HG02798 (cell line): Measurements from ENCODE around the gene IGF2R.

Source experiments
- ATAC-seq: cut with Tn5 transposase; IDR thresholded peaks from one replicate; pipeline ENCODE4 v1.9.1; 2021; ENCODE audit warnings: mild to moderate bottlenecking; ENCODE audit not compliant: unreplicated experiment, poor library complexity

The IGF2R gene

DNA sequence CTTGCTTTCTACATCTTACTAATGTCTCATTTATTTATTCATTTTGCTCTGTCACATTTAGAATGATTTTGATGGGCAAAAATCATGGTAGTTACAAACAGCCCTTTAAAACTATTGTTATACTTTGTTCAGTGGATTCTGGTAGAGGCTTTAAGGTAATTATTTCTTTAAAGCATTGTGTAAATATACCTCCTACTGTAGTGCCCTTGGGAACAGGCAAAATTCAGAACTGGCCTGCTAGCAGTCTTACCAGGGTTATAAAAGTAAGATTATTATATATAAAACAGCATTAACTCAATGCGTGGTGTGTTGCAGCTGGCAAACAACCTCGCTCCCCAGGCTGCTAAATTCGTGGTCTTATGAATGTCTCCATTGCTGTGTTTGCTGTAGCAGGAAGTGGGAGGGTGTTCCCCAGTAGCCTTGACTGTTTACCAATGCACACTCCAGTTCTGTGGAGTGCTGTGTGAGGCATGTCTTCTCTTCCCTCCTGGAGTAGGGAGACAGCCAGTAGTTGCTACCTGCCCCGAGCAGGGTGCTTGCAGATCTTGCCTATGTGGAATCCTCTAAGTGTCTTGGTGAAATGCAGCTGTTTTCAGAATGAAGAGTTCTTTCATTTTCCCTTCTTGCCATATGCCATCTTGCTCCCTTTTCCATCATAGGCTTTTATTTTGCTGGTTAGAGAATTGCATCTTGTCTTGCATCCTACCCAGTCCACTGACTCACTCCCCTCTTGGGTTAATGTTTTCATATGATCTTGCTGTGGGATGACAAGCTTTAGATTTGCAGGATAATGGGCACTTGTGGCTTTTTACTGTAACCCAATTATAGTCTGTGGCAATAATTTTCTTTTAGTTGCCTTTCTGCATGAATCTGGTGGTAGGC lies 45.3 kb downstream of the IGF2R start:
- ATAC-seq: no peak

DNA sequence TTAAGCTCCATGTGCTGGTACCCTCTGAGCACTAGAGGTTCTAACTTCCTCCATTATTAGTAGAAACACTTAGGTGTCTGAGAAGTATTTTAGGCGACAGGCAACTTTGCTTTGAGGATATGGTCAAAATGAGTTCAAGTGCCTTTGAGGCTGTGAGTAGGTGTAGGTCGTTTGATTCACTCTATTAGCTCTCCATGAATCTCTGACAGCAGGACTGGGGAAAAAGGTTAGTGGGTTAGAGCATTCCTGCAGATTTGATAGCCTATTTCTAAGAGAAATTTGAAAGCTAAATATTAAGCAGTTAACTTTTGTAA lies 45.9 kb downstream of the IGF2R start:
- no peak for ATAC-seq

DNA sequence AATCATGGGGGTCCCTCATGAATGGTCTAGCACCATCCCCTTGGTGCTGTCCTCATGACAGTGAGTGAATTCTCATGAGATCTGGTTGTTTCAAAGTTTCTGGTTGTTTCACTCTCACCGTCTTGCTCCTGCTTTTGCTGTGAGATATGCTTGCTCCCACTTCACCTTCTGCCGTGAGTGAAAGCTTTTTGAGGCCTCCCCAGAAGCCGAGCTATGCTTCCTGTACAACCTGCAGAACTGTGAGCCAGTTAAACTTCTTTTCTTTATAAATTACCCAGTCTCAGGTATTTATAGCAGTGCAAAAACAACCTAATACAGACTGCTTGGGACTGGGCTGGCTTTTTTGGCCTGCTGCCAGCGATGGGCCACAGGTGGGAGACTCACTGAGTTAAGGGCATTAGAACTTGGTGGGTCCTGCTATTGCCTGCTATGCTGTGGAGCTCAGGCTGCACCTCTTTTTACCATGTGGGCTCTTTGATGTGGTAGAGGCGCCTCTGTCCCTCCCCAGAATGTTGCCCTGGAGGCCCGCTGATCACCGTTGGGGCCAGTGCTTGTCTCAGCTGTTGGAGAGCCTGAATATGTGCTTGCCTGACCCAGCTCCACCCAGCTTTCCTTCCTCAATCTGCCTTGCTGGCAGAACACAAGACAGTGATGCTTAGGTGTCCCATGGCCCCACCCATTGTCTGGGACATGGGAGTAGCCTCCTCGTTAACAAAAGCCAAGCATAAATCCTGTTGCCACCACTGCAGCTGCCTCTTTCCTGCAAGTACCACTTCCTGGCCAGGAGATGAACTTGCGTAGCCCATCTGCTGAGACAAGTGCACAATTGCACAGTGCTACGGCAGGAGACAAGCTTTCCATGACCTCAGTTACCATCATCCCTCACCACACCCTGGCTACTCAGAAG lies 47.1 kb downstream of the IGF2R start:
- no peak for ATAC-seq

DNA sequence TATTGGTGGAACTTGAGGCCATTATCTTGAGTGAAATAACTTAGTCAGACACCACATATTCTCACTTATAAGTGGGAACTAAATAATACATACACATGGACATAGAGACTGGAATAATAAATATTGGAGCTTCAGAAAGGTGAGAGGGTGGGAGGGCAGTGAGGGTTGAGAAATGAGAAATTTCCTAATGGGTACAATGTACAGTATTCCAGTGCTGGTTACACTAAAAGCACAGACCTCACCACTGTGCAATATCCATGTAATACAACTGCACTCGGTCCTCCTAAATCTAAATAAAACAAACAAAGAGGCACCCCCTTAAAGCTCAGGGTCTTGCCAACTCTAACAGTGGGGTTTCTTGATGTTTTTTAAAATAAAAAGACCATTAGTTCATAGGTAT lies 53.2 kb downstream of the IGF2R start:
- no peak for ATAC-seq

DNA sequence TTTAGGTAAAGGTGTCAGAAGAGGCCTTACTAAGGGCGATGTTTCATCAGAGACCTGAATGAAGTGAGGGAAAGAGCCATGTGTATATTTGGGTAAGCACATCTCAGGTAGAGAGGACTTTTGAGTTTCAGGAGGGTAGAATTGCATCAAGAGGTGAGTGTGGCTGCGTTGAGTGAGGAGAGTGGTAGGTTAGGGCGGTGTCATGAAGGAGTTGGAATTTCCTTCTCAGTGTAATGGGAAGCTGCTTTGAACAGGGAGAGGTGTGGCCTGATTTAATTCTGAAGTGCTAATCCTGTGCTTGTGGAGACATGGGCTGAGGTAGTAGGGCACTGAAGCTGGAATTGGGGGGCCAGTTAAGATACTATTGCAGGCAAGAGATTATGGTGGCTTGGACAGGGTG lies 53.9 kb downstream of the IGF2R start:
- no peak for ATAC-seq

DNA sequence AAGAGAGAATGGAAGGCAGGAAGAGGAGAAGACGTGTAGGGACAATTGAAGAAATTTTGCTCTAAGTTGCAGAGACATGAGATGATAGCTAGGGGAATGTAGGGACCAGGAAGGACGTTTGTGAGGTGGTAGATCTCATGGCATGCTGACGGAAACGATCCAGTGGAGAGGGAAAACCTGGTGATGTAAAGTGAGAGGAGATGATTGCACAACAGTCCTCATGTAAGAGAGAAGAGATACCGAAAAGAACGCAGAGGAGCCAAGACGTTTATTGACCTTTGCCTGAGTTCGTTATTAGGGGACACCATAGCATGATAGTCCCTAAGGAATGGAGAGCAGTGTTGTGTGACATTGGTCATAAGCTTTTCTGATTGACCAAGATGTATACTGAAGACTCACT lies 55.3 kb downstream of the IGF2R start:
- ATAC-seq: no peak

DNA sequence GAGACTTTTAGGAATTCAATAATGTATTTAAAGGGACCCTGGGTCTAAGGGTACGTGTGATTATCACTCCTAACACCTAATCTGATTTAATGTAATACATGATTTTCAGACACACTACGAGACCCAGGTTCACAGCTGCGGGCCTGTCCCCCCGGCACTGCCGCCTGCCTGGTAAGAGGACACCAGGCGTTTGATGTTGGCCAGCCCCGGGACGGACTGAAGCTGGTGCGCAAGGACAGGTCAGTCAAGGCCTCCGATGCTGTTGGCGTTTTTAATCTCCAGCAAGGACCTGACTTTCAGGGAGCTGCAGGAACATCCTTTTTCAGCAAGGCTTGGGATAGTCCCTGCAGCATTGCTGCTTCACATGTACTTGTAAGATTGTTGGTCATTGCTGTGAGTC lies 58.2 kb downstream of the IGF2R start:
- no peak for ATAC-seq

DNA sequence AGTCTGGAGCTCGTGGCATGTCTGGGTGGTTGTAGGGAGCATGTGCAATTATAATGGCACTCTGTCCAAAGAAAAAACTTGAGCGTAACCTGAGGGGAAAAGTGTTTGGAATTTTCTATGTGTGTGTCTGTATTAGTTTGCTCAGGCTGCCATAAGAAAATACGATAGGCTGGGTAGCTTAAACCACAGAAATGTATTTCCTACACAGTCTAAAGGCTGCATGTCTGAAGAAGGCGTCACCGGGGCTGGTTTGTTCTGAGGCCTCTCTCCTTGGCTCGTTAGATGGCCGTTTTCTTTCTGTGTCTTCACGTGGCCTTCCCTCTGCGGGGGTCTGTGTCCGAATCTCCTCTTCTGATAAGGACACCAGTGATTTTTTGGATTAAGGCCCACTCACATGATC lies 59.0 kb downstream of the IGF2R start:
- no peak for ATAC-seq

DNA sequence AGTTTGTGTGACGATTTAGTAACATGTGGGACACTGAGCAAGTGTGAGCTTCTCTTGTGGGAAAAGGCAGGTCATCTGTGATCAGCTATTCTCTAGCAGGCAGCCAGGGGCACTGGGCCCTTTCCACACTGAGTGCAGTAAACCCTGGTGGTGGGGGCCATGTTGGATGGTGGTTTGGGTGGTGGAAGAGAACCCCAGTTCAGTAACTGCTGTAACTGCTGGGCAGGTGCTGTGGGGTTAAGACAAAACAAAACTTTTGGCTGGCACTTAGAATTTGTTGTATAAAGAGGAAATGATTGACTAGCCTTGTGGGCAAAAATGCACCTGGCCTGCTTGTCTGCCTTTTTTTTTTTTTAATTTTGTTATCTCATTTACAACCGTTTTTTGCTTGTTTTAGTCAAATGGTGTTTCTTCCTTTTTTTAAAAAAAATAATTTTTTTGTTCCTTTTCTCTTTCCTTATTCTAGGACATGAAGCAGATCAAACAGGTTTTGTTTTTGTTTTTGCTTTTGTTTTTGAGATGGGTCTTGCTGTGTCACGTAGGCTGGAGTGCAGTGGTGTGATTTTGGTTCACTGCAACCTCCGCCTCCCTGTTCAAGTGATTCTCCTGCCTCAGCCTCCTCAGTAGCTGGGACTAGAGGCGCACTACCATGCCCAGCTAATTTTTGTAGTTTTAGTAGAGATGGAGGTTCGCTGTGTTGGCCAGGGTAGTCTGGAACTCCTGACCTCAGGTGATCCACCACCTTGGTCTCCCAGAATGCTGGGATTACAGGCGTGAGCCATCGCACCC lies 59.8 kb downstream of the IGF2R start:
- ATAC-seq: peak; percentile 66

DNA sequence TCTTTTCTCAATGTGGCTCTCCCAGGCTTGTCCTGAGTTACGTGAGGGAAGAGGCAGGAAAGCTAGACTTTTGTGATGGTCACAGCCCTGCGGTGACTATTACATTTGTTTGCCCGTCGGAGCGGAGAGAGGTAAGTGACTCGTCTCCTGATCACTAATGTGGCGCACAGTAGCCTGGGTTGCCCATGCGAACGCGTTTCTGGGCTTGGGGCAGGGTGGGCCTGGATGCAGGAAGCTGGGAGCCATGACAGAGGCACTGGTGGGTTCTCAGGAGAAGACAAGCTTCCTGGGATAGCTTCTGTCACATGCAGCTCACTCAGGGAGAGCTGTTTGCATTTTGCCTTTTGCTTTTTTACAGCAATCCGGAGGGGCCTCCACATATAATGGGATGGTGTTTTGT lies 60.6 kb downstream of the IGF2R start:
- no peak for ATAC-seq

DNA sequence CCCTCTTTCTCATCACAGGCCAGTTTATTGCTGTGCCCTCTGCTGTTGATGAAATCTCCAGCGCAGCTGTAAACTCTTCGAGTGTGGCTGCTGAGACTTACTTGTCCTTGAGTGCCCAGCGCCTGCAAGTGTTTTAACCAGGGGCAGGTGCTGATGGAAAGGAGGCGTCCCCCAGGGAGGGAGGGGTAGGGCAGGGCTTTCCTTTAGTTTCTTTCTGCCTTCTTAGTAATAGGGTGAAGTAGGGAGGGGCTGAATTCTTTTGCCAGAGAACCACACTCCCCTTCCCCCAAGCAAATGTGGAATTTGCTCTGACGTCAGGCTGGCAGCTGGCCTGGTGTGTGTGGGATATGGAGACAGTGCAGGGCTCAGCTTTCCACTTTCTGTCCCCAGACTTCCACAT lies 61.2 kb downstream of the IGF2R start:
- no peak for ATAC-seq

DNA sequence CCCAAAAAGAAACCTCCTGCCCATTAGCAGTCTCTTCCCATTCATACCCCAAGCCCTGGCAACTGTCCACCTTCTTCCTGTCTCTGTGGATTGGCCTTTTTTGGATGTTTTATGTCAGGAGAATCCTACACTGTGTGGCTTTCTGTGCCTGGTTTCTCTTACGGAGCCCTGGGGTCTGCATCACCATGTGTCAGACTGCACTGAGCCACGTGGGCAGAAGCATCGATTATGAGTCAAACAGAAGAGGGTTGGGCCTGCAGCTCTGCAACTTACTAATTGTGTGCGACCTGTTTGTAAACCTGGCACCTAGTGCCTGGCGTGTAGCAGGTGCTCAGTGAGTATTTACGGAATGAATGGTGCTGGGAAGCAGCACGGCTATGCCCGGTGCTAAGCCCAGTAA lies 62.6 kb downstream of the IGF2R start:
- no peak for ATAC-seq

DNA sequence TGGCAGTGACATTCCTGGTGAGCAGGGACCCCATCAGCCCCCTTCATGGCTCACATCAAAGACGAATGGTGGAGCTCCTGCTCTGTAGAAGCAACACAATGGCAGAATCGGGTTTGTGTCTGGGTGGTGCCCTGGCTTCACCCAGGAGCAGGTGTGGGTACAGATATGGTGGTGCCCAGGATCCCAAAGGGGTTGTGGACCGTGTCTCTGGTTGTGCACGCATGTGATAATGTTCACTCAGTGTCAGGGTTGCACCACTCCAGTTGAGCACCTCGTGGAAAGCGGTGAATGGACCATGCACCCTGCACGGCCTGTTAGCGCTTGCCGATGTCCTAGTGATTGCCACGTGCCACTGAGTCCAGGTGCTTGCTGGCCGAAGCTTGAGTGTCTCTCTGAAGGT lies 63.0 kb downstream of the IGF2R start:
- ATAC-seq: no peak

DNA sequence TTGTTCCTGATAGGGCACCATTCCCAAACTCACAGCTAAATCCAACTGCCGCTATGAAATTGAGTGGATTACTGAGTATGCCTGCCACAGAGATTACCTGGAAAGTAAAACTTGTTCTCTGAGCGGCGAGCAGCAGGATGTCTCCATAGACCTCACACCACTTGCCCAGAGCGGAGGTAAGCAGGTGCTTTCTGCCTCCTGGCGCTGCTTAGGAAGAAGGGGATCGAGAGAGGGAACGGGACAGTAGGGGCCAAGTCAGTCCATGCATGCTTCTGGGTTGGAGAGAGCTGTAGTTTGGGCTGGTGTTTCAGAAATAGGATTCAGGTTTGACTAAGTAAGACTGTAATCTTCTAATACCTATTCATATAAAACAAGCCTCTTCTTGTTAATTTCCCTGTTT lies 63.7 kb downstream of the IGF2R start:
- no peak for ATAC-seq

DNA sequence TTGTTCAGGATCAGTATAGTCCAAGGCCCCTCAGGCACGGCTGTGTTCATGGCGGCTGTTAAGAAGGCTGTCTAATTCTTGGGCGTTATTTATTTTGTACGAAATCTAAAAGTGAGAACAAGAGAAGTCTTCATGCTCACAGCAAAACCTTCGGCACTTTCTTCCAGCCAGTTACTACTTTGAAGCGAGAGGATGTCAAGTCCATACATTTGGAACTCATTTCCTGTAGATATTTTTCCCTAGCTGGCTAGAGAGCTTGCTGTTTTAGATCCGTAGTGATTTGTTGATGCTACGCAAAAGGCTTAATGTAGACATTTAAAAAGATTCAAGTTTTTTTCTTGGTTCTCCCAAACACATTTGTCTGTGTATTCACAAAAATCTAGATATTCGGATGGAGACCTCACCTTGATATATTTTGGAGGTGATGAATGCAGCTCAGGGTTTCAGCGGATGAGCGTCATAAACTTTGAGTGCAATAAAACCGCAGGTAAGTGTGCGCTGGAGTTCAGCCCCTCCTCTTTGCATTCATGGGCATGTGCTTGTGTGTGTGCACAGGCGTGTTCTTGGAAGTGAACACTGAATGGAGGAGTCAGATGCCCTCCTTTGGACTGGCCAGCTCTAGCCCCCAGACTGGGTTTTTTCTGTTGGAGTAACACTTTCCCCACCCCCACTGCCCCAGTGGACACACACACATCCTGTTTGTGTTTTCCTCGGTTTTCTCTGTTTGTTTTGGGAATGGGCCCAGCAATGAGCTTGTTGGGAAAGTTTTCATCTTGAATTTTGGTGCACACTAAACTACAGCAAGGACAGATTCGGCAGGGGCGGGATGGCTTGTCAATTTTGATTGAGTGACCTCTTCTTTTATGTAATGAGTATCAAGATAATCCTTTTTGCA lies 65.4 kb downstream of the IGF2R start:
- no peak for ATAC-seq

DNA sequence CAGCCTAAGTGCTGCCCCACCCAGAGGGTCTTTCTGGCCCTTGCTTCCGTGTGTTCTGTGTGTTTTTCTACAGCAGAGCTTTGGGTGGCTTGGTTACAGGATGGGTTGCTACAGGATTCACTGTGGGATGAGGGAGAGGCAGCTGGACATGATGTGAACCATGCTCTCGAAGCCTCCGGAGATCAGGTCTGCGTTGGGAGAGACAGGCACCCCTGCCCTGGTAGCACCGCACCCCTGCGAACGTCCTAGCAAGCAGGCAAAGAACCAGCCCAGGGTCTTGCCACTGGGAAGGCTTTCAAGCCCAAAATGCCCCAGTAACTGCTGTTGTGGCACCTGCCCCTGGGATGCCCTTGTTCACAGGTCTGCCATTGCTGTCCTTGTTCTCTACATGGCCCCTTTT lies 66.4 kb downstream of the IGF2R start:
- ATAC-seq: no peak

DNA sequence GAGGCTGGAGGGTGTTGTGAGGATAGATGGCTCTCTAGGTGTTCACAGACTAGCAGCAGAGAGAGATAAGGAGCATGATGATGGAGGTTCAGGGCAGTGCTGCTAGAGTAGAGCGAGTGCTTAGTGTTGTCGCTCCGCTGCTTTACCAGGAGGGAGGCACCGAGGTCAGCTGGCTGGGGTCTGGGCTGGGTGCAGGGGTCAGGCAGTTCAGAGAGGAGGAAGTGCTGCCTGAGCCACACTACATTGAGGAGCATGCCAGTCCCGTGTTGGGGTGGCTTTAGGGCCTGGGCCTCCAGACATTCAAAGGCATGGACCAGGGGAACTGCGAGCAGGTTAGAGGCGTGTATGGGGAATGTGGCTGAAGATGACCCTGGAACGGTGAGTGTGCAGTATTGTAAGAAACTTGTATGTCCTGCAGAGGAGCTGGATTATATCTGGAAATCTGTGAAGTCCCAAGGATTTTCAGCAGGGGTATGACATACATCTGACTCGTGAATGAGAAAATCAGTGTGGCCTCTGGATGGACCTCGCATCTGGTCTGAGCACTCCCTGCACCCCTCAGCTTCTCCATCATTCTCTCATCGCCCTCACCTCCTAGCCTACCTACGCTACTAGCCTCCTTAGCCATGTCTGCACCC lies 66.9 kb downstream of the IGF2R start:
- ATAC-seq: no peak

DNA sequence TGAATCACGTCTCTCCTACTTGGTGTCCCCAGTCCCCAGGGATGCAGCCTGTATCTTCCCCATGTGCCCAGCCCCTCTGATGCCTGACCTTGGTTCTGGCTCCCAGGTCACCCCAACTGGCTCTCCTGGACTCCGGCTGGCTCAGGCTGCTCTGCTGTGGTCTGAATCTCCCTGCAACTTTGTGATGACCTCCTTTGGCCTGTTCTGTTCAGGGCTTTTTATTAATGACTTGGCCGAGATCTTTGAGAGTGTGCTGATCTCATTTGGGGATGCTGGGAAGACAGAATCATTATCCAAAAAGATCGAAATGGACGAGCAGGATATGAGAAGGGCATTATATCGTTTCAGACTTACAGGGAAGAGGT lies 67.4 kb downstream of the IGF2R start:
- no peak for ATAC-seq

DNA sequence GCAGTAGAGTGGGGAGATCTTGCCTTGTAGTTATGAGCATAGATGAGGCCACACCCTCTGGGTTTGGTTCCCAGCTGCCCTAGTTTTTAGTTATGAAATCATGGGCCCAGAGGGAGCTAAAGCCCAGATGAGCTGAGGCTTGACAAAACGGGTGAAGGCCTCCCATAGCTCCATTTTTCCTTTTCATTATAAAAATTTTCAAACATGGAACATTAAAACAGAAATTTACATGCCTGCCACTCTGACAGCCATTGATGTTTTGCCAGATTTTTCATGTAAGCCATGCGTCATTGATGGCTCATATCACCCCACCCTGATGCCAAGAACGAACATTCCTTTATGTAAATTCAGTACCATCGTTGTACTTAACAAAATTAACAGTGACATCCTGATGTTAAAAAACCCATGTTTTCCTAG lies 67.9 kb downstream of the IGF2R start:
- ATAC-seq: no peak
